ENCODE results near the gene PAH. TPM values are rescaled to one million over a fixed set of nuclear protein-coding genes. Genes with fewer than 3 reads are reported as not detected.

The PAH gene
- total RNA-seq, 1 experiment from 2014 or later = 0.19 TPM

GRCh38 chr12:102900389-102900788 lies 16.7 kb downstream of the PAH start:
- Histone ChIP-seq H3K27me3 (ENCODE audit: low read length) (no peaks in the 10 kb centered on the region), H4K20me1 (ENCODE audit: insufficient read depth, low read depth, low read length) (no peaks in the 10 kb centered on the region), H3K27ac (ENCODE audit: low read length) (no peak overlapping the region), H3K4me2 (ENCODE audit: low read depth, low read length, poor library complexity, severe bottlenecking) (no peak overlapping the region), H3K9me3 (ENCODE audit: low read length) (no peaks in the 10 kb centered on the region), H3K36me3 (ENCODE audit: insufficient read depth, low read length) (no peaks in the 10 kb centered on the region), H3K4me3 (ENCODE audit: low read length) (no peak overlapping the region), H3K9me2 (replicated peaks; ENCODE audit: insufficient read depth, low read length) (no peaks in the 10 kb centered on the region), H3K79me2 (ENCODE audit: low read length) (no peaks in the 10 kb centered on the region), H3K4me1 (ENCODE audit: low read length) (no peaks in the 10 kb centered on the region), H3K9ac (ENCODE audit: low read length) (no peak overlapping the region), H2AFZ (ENCODE audit: low read length) (no peak overlapping the region)
- DNase-seq = no peak

GRCh38 chr12:102896067-102896466 lies 21.0 kb downstream of the PAH start:
- DNase-seq = peak; percentile 52
- Histone ChIP-seq H3K9me3 (ENCODE audit: low read length) (no peaks in the 10 kb centered on the region), H3K27me3 (ENCODE audit: low read length) (no peaks in the 10 kb centered on the region), H3K9ac (ENCODE audit: low read length) (no peak overlapping the region), H3K27ac (ENCODE audit: low read length) (no peak overlapping the region), H3K9me2 (replicated peaks; ENCODE audit: insufficient read depth, low read length) (no peaks in the 10 kb centered on the region), H3K36me3 (ENCODE audit: insufficient read depth, low read length) (no peaks in the 10 kb centered on the region), H4K20me1 (ENCODE audit: insufficient read depth, low read depth, low read length) (no peaks in the 10 kb centered on the region), H3K4me1 (ENCODE audit: low read length) (no peaks in the 10 kb centered on the region), H2AFZ (ENCODE audit: low read length) (no peak overlapping the region), H3K79me2 (ENCODE audit: low read length) (no peaks in the 10 kb centered on the region), H3K4me3 (ENCODE audit: low read length) (no peak overlapping the region), H3K4me2 (ENCODE audit: low read depth, low read length, poor library complexity, severe bottlenecking) (no peak overlapping the region)

GRCh38 chr12:102891756-102892155 lies 25.3 kb downstream of the PAH start:
- no peaks in the 10 kb centered on the region for H3K9me2 ChIP-seq (replicated peaks; ENCODE audit: insufficient read depth, low read length)
- H2AFZ ChIP-seq (ENCODE audit: low read length) = no peak overlapping the region
- no peak overlapping the region for H3K27ac ChIP-seq (ENCODE audit: low read length)
- H3K36me3 ChIP-seq (ENCODE audit: insufficient read depth, low read length) = no peaks in the 10 kb centered on the region
- H3K27me3 ChIP-seq (ENCODE audit: low read length) = no peaks in the 10 kb centered on the region
- no peak overlapping the region for H3K9ac ChIP-seq (ENCODE audit: low read length)
- H4K20me1 ChIP-seq (ENCODE audit: insufficient read depth, low read depth, low read length) = no peaks in the 10 kb centered on the region
- H3K4me2 ChIP-seq (ENCODE audit: low read depth, low read length, poor library complexity, severe bottlenecking) = no peak overlapping the region
- no peak overlapping the region for H3K4me3 ChIP-seq (ENCODE audit: low read length)
- no peaks in the 10 kb centered on the region for H3K9me3 ChIP-seq (ENCODE audit: low read length)
- no peak for DNase-seq
- H3K4me1 ChIP-seq (ENCODE audit: low read length) = no peaks in the 10 kb centered on the region
- H3K79me2 ChIP-seq (ENCODE audit: low read length) = no peaks in the 10 kb centered on the region

- H3K4me3 ChIP-seq (ENCODE audit: low read length) = no peak overlapping the region
- no peaks in the 10 kb centered on the region for H3K79me2 ChIP-seq (ENCODE audit: low read length)
- H3K9me3 ChIP-seq (ENCODE audit: low read length) = no peaks in the 10 kb centered on the region
- no peak overlapping the region for H2AFZ ChIP-seq (ENCODE audit: low read length)
- H3K36me3 ChIP-seq (ENCODE audit: insufficient read depth, low read length) = no peaks in the 10 kb centered on the region
- no peak overlapping the region for H3K4me2 ChIP-seq (ENCODE audit: low read depth, low read length, poor library complexity, severe bottlenecking)
- H4K20me1 ChIP-seq (ENCODE audit: insufficient read depth, low read depth, low read length) = no peaks in the 10 kb centered on the region
- H3K9ac ChIP-seq (ENCODE audit: low read length) = no peak overlapping the region
- no peak overlapping the region for H3K27ac ChIP-seq (ENCODE audit: low read length)
- no peaks in the 10 kb centered on the region for H3K9me2 ChIP-seq (replicated peaks; ENCODE audit: insufficient read depth, low read length)
- H3K4me1 ChIP-seq (ENCODE audit: low read length) = no peaks in the 10 kb centered on the region
- no peak for DNase-seq
- H3K27me3 ChIP-seq (ENCODE audit: low read length) = no peaks in the 10 kb centered on the region
These were observed 28.5 kb downstream of the PAH start for GRCh38 chr12:102888511-102888910.

- no peaks in the 10 kb centered on the region for H3K9me2 ChIP-seq (replicated peaks; ENCODE audit: insufficient read depth, low read length)
- no peak overlapping the region for H3K9ac ChIP-seq (ENCODE audit: low read length)
- H3K9me3 ChIP-seq (ENCODE audit: low read length) = no peaks in the 10 kb centered on the region
- H2AFZ ChIP-seq (ENCODE audit: low read length) = no peak overlapping the region
- no peaks in the 10 kb centered on the region for H3K4me1 ChIP-seq (ENCODE audit: low read length)
- no peaks in the 10 kb centered on the region for H3K36me3 ChIP-seq (ENCODE audit: insufficient read depth, low read length)
- no peak overlapping the region for H3K27ac ChIP-seq (ENCODE audit: low read length)
- H3K79me2 ChIP-seq (ENCODE audit: low read length) = no peaks in the 10 kb centered on the region
- H3K4me3 ChIP-seq (ENCODE audit: low read length) = no peak overlapping the region
- DNase-seq = no peak
- no peaks in the 10 kb centered on the region for H3K27me3 ChIP-seq (ENCODE audit: low read length)
- no peaks in the 10 kb centered on the region for H4K20me1 ChIP-seq (ENCODE audit: insufficient read depth, low read depth, low read length)
- H3K4me2 ChIP-seq (ENCODE audit: low read depth, low read length, poor library complexity, severe bottlenecking) = no peak overlapping the region
These were observed 31.8 kb downstream of the PAH start for GRCh38 chr12:102885043-102885932.

- Histone ChIP-seq H2AFZ (ENCODE audit: low read length) (no peak overlapping the region), H3K4me1 (ENCODE audit: low read length) (no peaks in the 10 kb centered on the region), H3K9me3 (ENCODE audit: low read length) (no peaks in the 10 kb centered on the region), H3K9me2 (replicated peaks; ENCODE audit: insufficient read depth, low read length) (no peaks in the 10 kb centered on the region), H3K27ac (ENCODE audit: low read length) (no peak overlapping the region), H3K9ac (ENCODE audit: low read length) (no peak overlapping the region), H3K27me3 (ENCODE audit: low read length) (no peaks in the 10 kb centered on the region), H4K20me1 (ENCODE audit: insufficient read depth, low read depth, low read length) (no peaks in the 10 kb centered on the region), H3K79me2 (ENCODE audit: low read length) (no peaks in the 10 kb centered on the region), H3K4me2 (ENCODE audit: low read depth, low read length, poor library complexity, severe bottlenecking) (no peak overlapping the region), H3K36me3 (ENCODE audit: insufficient read depth, low read length) (no peaks in the 10 kb centered on the region), H3K4me3 (ENCODE audit: low read length) (no peak overlapping the region)
- peak; percentile 69 for DNase-seq
These were observed 33.7 kb downstream of the PAH start for GRCh38 chr12:102883204-102883799.

- H3K4me3 ChIP-seq (ENCODE audit: low read length) = no peak overlapping the region
- no peak overlapping the region for H3K4me2 ChIP-seq (ENCODE audit: low read depth, low read length, poor library complexity, severe bottlenecking)
- no peaks in the 10 kb centered on the region for H3K27me3 ChIP-seq (ENCODE audit: low read length)
- no peaks in the 10 kb centered on the region for H3K9me3 ChIP-seq (ENCODE audit: low read length)
- H3K4me1 ChIP-seq (ENCODE audit: low read length) = no peaks in the 10 kb centered on the region
- H3K9ac ChIP-seq (ENCODE audit: low read length) = no peak overlapping the region
- H3K79me2 ChIP-seq (ENCODE audit: low read length) = no peaks in the 10 kb centered on the region
- no peaks in the 10 kb centered on the region for H3K9me2 ChIP-seq (replicated peaks; ENCODE audit: insufficient read depth, low read length)
- H4K20me1 ChIP-seq (ENCODE audit: insufficient read depth, low read depth, low read length) = no peaks in the 10 kb centered on the region
- H2AFZ ChIP-seq (ENCODE audit: low read length) = no peak overlapping the region
- H3K36me3 ChIP-seq (ENCODE audit: insufficient read depth, low read length) = no peaks in the 10 kb centered on the region
- H3K27ac ChIP-seq (ENCODE audit: low read length) = no peak overlapping the region
- DNase-seq = no peak
These were observed 36.3 kb downstream of the PAH start for GRCh38 chr12:102880783-102881182.

- H3K4me3 ChIP-seq (ENCODE audit: low read length) = no peak overlapping the region
- no peaks in the 10 kb centered on the region for H3K36me3 ChIP-seq (ENCODE audit: insufficient read depth, low read length)
- H3K27ac ChIP-seq (ENCODE audit: low read length) = no peak overlapping the region
- H3K9me2 ChIP-seq (replicated peaks; ENCODE audit: insufficient read depth, low read length) = no peaks in the 10 kb centered on the region
- no peaks in the 10 kb centered on the region for H3K27me3 ChIP-seq (ENCODE audit: low read length)
- no peaks in the 10 kb centered on the region for H4K20me1 ChIP-seq (ENCODE audit: insufficient read depth, low read depth, low read length)
- DNase-seq = peak; percentile 87
- H3K9ac ChIP-seq (ENCODE audit: low read length) = no peak overlapping the region
- no peak overlapping the region for H2AFZ ChIP-seq (ENCODE audit: low read length)
- H3K4me1 ChIP-seq (ENCODE audit: low read length) = no peaks in the 10 kb centered on the region
- H3K79me2 ChIP-seq (ENCODE audit: low read length) = no peaks in the 10 kb centered on the region
- no peak overlapping the region for H3K4me2 ChIP-seq (ENCODE audit: low read depth, low read length, poor library complexity, severe bottlenecking)
- no peaks in the 10 kb centered on the region for H3K9me3 ChIP-seq (ENCODE audit: low read length)
These were observed 37.8 kb downstream of the PAH start for GRCh38 chr12:102879144-102879763.

Measured in Karpas-422 (cell line).